A673 (cell line): ENCODE results near the gene ACOT4.
"Not testable (repeated sequence)": the region's sequence is repeated elsewhere in the genome, so short reads cannot be mapped to it uniquely, and the experiment has no call there.

Experiments
- CTCF ChIP-seq: fragments of 300-800, 200-600 bp; sonication (generic); conservative IDR thresholded peaks from 2 replicates; pipeline ENCODE4 v1.5.1; 2017; ENCODE audit warnings: low read depth, mild to moderate bottlenecking, antibody characterized with exemption, low read length, moderate library complexity, mixed read lengths
- EZH2 ChIP-seq: fragments of 200-600 bp; sonication (generic); IDR thresholded peaks from 2 replicates; pipeline ENCODE4 v1.6.1; 2017; ENCODE audit warnings: borderline replicate concordance, low read depth, mild to moderate bottlenecking, mixed read lengths, antibody characterized with exemption, low read length; ENCODE audit not compliant: poor library complexity, severe bottlenecking

- not testable (repeated sequence) for TF ChIP-seq CTCF, EZH2
Observed at GRCh38 chr14:73566935-73567334, 24.7 kb upstream of the ACOT4 start.
